Keratinocyte (primary cell): Measurements from ENCODE around the gene ALDH4A1. TPM values are rescaled to one million over a fixed set of nuclear protein-coding genes. Genes with fewer than 3 reads are reported as not detected.
"Not testable (repeated sequence)": the region's sequence is repeated elsewhere in the genome, so short reads cannot be mapped to it uniquely, and the experiment has no call there.

Experiments
- DNase-seq: peaks from one replicate; pipeline ENCODE4 v3.0.0-alpha.2; 2011; ENCODE audit warnings: low read depth, missing footprints, low spot score
- FAIRE-seq: peaks from 2 replicates; lab custom pipeline; 2011; peaks lifted over from hg19 to GRCh38; lab: Jason Lieb, UNC
- H2AFZ ChIP-seq: 2 replicates; pipeline ENCODE4 v1.6.0; 2012; ENCODE audit warnings: low read length, control low read depth, inconsistent platforms; ENCODE audit not compliant: control insufficient read depth
- H3K27ac ChIP-seq: 2 replicates; pipeline ENCODE4 v1.5.1; 2011; ENCODE audit warnings: low read length; ENCODE audit not compliant: control insufficient read depth, insufficient read depth
- H3K27me3 ChIP-seq: 3 replicates; pipeline ENCODE4 v1.6.0; 2011; ENCODE audit warnings: low read length; ENCODE audit not compliant: control insufficient read depth, insufficient read depth; ENCODE audit errors: extremely low read depth
- H3K36me3 ChIP-seq, 2 experiments: 2 replicates in 1 of 2; 3 replicates in 1 of 2; pipeline ENCODE4 v1.5.1; 2011; ENCODE audit warnings: low read length in 2 of 2, mild to moderate bottlenecking in 1 of 2; ENCODE audit not compliant: control insufficient read depth in 2 of 2, insufficient read depth in 2 of 2; ENCODE audit errors: extremely low read depth in 1 of 2
- H3K4me1 ChIP-seq: 3 replicates; pipeline ENCODE4 v1.5.1; 2011; ENCODE audit warnings: low read length; ENCODE audit not compliant: control insufficient read depth, insufficient read depth; ENCODE audit errors: extremely low read depth
- H3K4me2 ChIP-seq: 3 replicates; pipeline ENCODE4 v1.6.0; 2011; ENCODE audit warnings: low read depth, low read length; ENCODE audit not compliant: control insufficient read depth, insufficient read depth; ENCODE audit errors: extremely low read depth
- H3K4me3 ChIP-seq, 3 experiments: fragments of 200-600 bp in 1 of 3; sonication (generic) in 1 of 3; 2 replicates in 2 of 3; 3 replicates in 1 of 3; pipeline ENCODE4 v1.5.1; 2011 to 2016; ENCODE audit warnings: low read length in 3 of 3, mild to moderate bottlenecking in 3 of 3, control low read depth in 2 of 3, inconsistent platforms in 1 of 3, low read depth in 1 of 3, mixed read lengths in 1 of 3, mixed run types in 1 of 3, moderate library complexity in 1 of 3; ENCODE audit not compliant: control insufficient read depth in 2 of 3, insufficient read depth in 2 of 3; ENCODE audit errors: extremely low read depth in 1 of 3
- H3K79me2 ChIP-seq: 2 replicates; pipeline ENCODE4 v1.6.0; 2012; ENCODE audit warnings: low read length; ENCODE audit not compliant: control insufficient read depth, insufficient read depth
- H3K9ac ChIP-seq: 3 replicates; pipeline ENCODE4 v1.6.0; 2011; ENCODE audit warnings: low read length; ENCODE audit not compliant: control insufficient read depth, insufficient read depth; ENCODE audit errors: extremely low read depth
- H3K9me1 ChIP-seq: 3 replicates; pipeline ENCODE4 v1.6.0; 2011; ENCODE audit warnings: low read length; ENCODE audit not compliant: control insufficient read depth, insufficient read depth; ENCODE audit errors: extremely low read depth
- H3K9me3 ChIP-seq: 2 replicates; pipeline ENCODE4 v1.5.1; 2012; ENCODE audit warnings: low read depth, low read length; ENCODE audit not compliant: control insufficient read depth
- H4K20me1 ChIP-seq: 3 replicates; pipeline ENCODE4 v1.6.0; 2011; ENCODE audit warnings: low read length; ENCODE audit not compliant: control insufficient read depth, insufficient read depth; ENCODE audit errors: extremely low read depth
- EZH2 ChIP-seq: IDR thresholded peaks from one replicate; pipeline ENCODE4 v1.6.1; 2012; ENCODE audit warnings: inconsistent platforms, mild to moderate bottlenecking, low read length, moderate library complexity
- dilution Hi-C: fragments of 300-500 bp; cut with MboI; formaldehyde crosslinking; loops from one replicate; pipeline ENCODE4 v1.7.0; 2020; ENCODE audit warnings: low sequenced_read_pairs; ENCODE audit not compliant: extremely low pct_ligation_motif_present
- polyA plus RNA-seq, 5 experiments: library from polyadenylated mRNA; depleted of rRNA in 3 of 5; stranded (reverse) in 3 of 5; stranded (forward) in 1 of 5; unstranded in 1 of 5; fragments of >200 nt; gene quantifications; 1 replicate in 1 of 5; 2 replicates in 3 of 5; 3 replicates in 1 of 5; pipeline versions ENCODE4 v1.2.1 to v1.2.3, GENCODE V29; 2011 to 2012; ENCODE audit warnings: missing spikeins in 2 of 5, low read depth in 1 of 5, low replicate concordance in 1 of 5
- TF ChIP-seq, protein P1 (sequence below), 3 experiments: IDR thresholded peaks in 1 of 3; conservative IDR thresholded peaks in 1 of 3; optimal IDR thresholded peaks in 1 of 3; 2 replicates in 2 of 3; 3 replicates in 1 of 3; pipeline versions ENCODE3 to v1.5.1; 2011; ENCODE audit warnings: low read length in 3 of 3, mild to moderate bottlenecking in 3 of 3, moderate library complexity in 2 of 3, control low read depth in 1 of 3, inconsistent platforms in 1 of 3; ENCODE audit not compliant: insufficient read depth in 2 of 3; ENCODE audit errors: extremely low read depth in 1 of 3

Gene ALDH4A1
- polyA plus RNA-seq, 1 donor (not counting 4 experiments of a cell fraction or from before 2014, with no cell fraction given): 52.7 TPM

DNA sequence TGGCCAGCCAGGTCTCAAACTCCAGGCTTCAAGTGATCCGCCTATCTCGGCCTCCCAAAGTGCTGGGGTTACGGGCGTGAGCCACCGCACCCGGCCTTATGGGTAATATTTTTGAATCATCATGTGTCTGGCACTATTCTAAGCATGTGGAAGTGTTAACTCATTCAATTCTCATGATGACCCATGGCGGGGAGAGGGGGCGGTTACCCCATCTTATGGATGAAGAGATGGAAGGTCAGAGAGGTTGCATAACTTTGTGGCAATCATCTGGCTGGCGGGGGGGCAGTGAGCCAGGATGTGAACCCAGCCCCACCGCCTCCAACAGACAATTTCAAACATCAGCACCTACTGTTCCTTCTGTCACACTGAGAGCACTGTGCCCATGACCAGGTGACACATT lies 31.4 kb downstream of the ALDH4A1 start:
- Histone ChIP-seq H3K9me3 (no peaks in the 10 kb centered on the region), H3K36me3 (peaks cover 6 to 19% of the 10 kb centered on the region in 2 experiments), H3K9ac (no peak overlapping the region), H3K27ac (no peak overlapping the region), H3K4me3 (no peak overlapping the region), H3K79me2 (no peaks in the 10 kb centered on the region), H3K27me3 (no peaks in the 10 kb centered on the region), H2AFZ (no peak overlapping the region), H3K4me1 (no peaks in the 10 kb centered on the region), H3K9me1 (no peaks in the 10 kb centered on the region), H3K4me2 (no peak overlapping the region), H4K20me1 (no peaks in the 10 kb centered on the region)
- FAIRE-seq (no peak), DNase-seq (no peak)
- dilution Hi-C loops: no loop called here
- TF ChIP-seq EZH2: no peak
- TF ChIP-seq, protein P1, sequence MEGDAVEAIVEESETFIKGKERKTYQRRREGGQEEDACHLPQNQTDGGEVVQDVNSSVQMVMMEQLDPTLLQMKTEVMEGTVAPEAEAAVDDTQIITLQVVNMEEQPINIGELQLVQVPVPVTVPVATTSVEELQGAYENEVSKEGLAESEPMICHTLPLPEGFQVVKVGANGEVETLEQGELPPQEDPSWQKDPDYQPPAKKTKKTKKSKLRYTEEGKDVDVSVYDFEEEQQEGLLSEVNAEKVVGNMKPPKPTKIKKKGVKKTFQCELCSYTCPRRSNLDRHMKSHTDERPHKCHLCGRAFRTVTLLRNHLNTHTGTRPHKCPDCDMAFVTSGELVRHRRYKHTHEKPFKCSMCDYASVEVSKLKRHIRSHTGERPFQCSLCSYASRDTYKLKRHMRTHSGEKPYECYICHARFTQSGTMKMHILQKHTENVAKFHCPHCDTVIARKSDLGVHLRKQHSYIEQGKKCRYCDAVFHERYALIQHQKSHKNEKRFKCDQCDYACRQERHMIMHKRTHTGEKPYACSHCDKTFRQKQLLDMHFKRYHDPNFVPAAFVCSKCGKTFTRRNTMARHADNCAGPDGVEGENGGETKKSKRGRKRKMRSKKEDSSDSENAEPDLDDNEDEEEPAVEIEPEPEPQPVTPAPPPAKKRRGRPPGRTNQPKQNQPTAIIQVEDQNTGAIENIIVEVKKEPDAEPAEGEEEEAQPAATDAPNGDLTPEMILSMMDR (optimal IDR thresholded peaks at IDR 0.05 in 1 of 3, IDR thresholded peaks at IDR 0.05 in 1 of 3, conservative IDR thresholded peaks at IDR 0.05 in 1 of 3; ENCODE audit: extremely low read depth in 1 of 3, insufficient read depth in 2 of 3, low read length in 3 of 3): no peak

DNA sequence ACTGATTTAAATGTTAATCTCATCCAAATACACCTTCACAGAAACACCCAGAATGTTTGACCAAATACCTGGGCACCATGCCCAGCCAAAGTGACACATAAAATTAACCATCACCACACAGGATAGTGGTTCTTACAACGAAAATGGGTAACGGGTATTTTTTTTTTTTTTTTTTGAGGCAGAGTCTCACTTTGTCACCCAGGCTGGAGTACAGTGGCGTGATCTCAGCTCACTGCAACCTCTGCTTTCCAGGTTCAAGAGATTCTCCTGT lies 31.8 kb downstream of the ALDH4A1 start:
- DNase-seq, dilution Hi-C loops, FAIRE-seq: not testable (repeated sequence)

DNA sequence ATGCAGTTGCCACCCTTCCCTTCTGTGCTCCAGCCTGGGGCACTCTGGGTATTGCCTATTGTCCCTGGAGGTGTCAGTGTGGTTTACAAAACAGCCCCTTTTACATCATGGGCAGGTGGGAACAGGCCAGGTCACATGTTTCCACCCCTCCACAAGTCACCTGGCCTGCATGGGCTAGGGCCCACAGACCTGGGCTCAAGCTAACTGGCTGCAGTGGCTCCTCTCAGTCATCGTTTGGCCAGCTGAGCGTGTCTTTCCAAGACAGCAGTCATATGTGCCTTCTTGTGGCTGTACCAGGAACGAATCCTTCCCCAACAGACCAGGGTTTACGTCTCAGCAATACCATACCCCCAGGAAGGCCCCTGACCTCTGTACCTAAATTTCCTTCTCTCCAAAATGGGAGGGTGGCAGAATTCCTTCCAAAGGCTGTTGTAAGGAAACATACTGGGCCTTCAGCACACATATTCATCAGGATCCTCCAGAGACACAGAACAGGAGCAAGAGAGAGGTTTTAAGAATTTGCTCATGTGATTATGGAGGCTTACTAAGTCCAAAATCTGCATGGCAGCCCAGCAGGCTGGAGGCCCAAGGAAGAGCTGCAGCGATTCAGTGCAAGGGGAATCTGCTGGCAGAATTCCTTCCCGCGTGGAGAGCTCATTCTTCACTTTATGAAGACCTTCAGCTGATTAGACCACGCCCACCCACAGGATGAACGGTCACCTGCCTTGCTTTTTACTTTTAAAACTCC lies 32.3 kb downstream of the ALDH4A1 start:
- FAIRE-seq: no peak

More for the DNA sequence above, 31.8 kb downstream of the ALDH4A1 start:
- H3K9me1 ChIP-seq, H3K79me2 ChIP-seq, H3K27ac ChIP-seq, H3K27me3 ChIP-seq, H2AFZ ChIP-seq, H3K4me1 ChIP-seq, H3K9me3 ChIP-seq, H4K20me1 ChIP-seq, H3K9ac ChIP-seq, H3K4me2 ChIP-seq, H3K4me3 ChIP-seq: not testable (repeated sequence)
- H3K36me3 ChIP-seq: peaks cover 6 to 18% of the 10 kb centered on the region in 2 experiments

More for the DNA sequence above, 32.3 kb downstream of the ALDH4A1 start:
- H3K9ac ChIP-seq: no peak overlapping the region
- no peaks in the 10 kb centered on the region for H3K9me3 ChIP-seq
- H3K4me3 ChIP-seq: no peak overlapping the region
- H3K4me2 ChIP-seq: no peak overlapping the region
- no peaks in the 10 kb centered on the region for H3K4me1 ChIP-seq
- dilution Hi-C loops: no loop called here
- TF ChIP-seq EZH2: no peak
- TF ChIP-seq, protein P1 (optimal IDR thresholded peaks at IDR 0.05 in 1 of 3, IDR thresholded peaks at IDR 0.05 in 1 of 3, conservative IDR thresholded peaks at IDR 0.05 in 1 of 3; ENCODE audit: extremely low read depth in 1 of 3, insufficient read depth in 2 of 3, low read length in 3 of 3): no peak
- H3K27me3 ChIP-seq: peaks cover 5% of the 10 kb centered on the region
- no peak for DNase-seq
- no peak overlapping the region for H2AFZ ChIP-seq
- no peaks in the 10 kb centered on the region for H3K79me2 ChIP-seq
- peaks cover 6 to 18% of the 10 kb centered on the region in 2 experiments for H3K36me3 ChIP-seq
- no peaks in the 10 kb centered on the region for H4K20me1 ChIP-seq
- no peaks in the 10 kb centered on the region for H3K9me1 ChIP-seq
- H3K27ac ChIP-seq: no peak overlapping the region
